NCI-H524 (cell line): ENCODE results near the gene GSDME.
"Not testable (repeated sequence)": the region's sequence is repeated elsewhere in the genome, so short reads cannot be mapped to it uniquely, and the experiment has no call there.

Source experiments
- DNase-seq, 2 experiments: peaks; one replicate each; lab custom pipeline; 2025; lab: John Stamatoyannopoulos, UW

The GSDME gene

GRCh38 chr7:24741679-24742505, 15.4 kb downstream of the GSDME start:
- no peak for DNase-seq

- no peak for DNase-seq
These were observed 16.4 kb downstream of the GSDME start for GRCh38 chr7:24740871-24741270.

DNA sequence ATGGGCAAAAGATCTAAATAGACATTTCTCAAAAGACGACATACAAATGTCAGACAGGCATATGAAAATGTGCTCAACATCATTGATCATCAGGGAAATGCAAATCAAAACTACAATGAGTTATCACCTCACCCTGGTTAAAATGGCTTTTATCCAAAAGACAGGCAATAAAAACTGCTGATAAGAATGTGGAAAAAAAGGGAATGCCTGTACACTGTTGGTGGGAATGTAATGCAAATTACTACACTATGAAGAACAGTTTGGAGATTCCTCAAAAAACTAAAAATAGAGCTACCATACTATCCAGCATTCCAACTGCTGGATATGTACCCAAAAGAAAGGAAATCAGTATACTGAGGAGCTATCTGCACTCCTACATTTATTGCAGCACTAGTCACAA, 18.0 kb downstream of the GSDME start:
- DNase-seq, result no peak

DNA sequence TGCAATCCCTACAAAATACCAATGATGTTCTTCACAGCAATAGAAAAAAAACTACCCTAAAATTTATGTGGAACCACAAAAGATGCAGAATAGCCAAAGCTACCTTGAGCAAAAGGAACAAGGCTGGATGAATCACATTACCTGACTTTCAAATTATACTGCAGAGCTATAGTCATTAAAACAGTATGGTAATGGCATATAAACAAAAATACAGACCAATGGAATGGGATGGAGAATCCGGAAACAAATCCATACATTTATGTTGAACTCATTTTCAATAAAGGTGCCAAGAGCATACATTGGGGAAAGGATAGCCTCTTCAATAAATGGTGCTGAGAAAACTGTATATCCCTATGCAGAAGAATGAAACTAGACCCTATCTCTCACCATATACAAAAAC, 18.7 kb downstream of the GSDME start:
- no peak for DNase-seq

DNA sequence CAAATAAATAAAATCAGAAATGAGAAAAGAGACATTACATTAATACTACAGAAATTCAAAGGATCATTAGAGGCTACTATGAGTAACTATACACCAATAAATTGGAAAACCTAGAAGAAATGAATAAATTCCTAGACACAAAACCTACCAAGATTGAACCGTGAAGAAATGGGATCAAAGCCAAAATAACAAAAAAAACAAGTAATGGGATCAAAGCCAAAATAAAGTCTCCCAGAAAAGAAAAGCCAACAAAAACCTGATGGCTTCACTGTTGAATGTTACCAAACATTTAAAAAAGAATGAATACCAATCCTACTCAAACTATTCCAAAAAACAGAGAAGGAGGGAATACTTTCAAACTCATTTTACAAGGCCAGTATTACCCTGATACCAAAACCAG, 20.0 kb downstream of the GSDME start:
- no peak for DNase-seq

DNA sequence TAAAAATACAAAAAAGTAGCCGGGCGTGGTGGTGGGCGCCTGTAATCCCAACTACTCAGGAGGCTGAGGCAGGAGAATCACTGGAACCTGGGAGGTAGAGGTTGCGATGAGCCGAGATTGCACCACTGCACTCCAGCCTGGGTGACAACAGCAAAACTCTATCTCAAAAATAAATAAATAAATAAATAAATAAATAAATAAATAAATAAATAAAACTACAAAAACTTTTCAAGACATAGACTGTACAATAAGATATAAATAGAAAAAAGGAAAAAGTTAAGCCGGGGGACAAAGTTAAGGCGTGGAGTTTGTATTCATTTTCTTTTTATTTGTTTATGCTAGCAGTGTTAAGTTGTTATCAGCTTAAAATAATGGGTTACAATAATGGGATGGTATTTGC, 21.7 kb downstream of the GSDME start:
- not testable (repeated sequence) for DNase-seq

GRCh38 chr7:24734306-24734705, 23.0 kb downstream of the GSDME start:
- DNase-seq, result no peak

DNA sequence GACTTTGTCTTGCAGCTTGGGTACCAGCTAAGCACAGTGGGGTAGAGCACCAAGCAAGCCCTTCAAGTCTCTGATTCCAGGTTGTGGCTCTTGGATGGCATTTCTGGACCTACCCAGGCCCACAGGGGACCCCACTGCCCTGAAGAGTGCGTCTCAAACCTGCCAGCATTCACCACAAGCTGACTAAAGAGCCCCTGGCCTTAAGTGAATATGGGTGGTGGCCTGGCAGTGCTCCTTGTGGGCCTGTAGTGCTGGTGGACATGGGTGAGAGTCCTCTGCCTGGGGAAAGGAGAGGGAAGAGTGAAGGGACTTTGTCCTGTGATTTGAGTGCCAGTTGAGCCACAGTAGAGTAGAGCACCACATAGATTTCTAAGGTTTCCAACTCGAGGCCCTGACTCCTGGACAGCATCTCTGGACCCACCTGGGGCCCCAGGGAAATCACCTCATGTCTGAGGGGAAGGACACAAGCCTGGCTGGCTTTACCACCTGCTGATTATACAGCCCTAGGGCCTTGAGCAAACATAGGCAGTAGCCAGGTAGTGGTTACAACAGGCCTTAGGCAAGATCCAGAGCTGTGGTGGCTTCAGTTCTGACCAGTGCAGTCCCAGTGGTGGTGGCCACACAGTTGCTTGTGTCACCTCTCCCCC, 23.7 kb downstream of the GSDME start:
- no peak for DNase-seq

DNA sequence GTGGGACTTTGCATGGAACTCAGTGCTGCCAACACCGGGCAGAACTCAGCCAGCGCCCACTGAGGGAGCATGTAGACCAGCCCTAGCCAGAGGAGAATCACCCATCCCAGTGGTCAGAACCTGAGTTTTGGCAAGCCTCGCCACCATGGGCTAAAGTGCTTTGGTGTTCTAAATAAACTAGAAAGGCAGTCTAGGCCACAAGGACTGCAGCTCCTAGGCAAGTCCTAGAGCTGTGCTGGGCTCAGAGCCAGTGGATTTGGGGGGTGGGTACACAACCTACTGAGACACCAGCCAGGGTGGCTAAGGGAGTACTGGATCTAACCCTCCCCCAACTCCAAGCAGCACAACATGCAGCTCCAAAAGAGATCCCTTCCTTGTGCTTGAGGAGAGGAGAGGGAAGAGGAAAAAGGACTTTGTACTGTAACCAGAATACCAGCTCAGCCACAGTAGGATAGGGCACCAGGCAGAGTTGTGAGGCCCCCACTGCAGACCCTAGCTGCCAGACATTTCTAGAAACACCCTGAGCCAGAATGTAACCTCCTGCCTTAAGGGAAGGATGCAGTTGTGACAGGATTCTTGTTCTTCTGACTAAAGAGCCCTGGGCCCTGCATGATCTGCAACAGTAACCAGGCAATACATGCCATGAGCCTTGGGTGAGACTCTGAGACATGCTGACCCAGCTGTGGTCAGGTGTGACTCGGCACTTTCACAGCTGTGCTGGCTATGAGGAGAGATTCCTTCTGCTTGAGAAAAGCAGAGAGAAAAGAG, 24.4 kb downstream of the GSDME start:
- no peak for DNase-seq

GRCh38 chr7:24731313-24731712, 26.0 kb downstream of the GSDME start:
- DNase-seq, result no peak

DNA sequence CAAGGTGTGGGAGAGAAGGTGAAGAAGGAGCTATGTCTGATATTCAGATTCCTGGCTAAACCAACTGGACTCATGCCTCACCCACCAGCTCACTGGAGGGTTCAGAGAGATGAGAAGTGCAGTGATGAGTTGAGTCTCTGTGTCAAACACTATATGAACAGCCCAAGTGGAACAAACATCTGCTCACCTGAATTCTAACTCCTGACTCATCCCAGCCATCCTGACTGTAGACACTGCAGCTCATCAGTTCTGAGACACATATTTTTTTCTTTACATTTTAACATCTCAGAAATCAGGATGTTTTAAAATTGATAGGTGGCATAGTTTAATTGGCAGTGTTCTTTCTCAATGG, 27.3 kb downstream of the GSDME start:
- no peak for DNase-seq

GRCh38 chr7:24729365-24730017, 27.8 kb downstream of the GSDME start:
- DNase-seq, result no peak

- DNase-seq, result no peak
These were observed 28.5 kb downstream of the GSDME start for GRCh38 chr7:24728503-24729364.

DNA sequence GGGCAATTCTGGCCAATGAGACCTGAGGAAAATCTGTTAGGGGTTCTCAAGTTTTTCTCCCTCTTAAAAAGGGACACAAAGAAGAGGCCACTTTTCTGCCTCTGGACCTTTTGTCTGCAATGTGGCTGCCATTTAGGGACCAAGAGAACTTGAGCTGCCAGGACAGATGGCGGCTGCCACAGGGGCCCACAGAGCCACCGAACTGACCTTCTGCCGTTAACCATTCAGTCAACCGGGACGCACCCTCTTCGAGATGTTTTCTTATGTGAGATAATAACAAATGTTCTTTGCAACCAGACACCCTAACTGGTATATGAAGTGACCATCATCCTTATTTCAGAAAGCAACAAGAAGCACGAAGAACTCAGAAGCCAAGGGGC, 29.2 kb downstream of the GSDME start:
- no peak for DNase-seq

- no peak for DNase-seq
These were observed 29.8 kb downstream of the GSDME start for GRCh38 chr7:24727154-24728120.

DNA sequence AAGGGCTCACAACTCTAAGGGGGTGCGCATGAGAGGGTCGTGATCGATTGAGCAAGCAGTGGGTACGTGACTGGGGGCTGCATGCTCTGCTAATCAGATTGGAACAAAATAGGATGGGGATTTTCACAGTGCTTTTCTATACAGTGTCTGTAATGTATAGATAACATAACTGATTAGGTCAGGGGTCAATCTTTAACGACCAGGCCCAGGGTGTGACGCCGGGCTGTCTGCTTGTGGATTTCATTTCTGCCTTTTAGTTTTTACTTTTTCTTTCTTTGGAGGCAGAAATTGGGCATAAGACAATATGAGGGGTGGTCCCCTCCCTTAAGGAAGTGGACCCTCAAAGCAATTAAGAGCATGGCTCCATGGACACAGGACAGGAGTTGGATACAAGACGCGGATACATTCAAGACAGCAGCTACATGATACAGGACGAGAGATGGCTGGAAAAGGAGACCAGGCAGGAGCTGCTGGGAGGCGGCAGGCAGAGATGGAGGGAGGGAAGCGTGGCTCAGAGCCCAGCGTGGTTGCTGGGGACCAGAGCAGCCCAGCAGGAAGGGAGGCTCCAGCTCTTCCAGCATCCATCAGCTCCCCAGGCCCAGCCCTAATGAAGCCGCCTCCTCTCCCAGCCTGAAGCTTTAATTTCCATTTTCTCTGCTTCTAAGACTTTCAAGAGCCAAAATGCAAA, 31.6 kb downstream of the GSDME start:
- DNase-seq, result no peak

DNA sequence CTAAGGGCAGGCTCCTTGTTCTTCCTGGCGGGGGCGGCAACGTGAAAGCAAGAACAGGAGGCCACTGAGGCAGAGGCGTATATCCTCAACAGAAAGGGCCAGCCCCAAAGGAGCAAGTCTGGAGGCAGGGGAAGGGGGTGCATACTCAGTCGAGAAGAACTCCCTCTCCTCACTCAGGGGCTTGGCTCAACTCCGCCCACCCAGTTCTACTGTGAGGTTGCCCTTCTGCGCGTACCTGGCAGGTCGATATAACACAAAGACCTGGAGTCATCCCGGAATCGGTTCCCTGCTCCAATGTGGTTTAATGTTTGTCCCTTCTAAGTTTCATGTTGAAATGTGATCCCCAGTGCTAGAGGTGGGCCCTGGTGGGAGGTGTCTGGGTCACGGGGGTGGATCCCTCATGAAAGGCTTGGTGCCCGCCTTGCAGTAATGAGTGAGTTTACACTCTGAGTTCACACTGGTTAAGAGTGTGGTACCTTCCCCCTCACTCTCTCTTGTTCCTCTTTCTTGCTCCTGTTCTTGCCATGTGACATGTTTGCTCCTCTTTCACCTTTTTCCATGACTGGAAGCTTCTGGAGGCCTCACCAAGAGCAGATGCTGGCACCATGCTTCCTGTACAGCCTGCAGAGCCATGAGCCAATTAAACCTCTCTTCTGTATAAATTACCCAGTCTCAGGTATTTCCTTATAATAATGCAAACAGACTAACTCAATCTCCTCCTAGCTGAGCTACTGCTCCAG, 32.6 kb downstream of the GSDME start:
- no peak for DNase-seq

GRCh38 chr7:24723178-24723530, 34.1 kb downstream of the GSDME start:
- no peak for DNase-seq
